Left ventricle myocardium inferior (tissue), 1 donor: ENCODE measurements around the gene EHMT1. TPM values are rescaled to one million over a fixed set of nuclear protein-coding genes. Genes with fewer than 3 reads are reported as not detected.

Source experiments
- DNase-seq: peaks from one replicate; pipeline ENCODE4 v3.0.0-alpha.2; 2020
- H3K27ac ChIP-seq: fragments of 200-600 bp; replicated peaks from 2 replicates; pipeline ENCODE4 v1.8.0; 2021
- H3K27me3 ChIP-seq: fragments of 200-600 bp; 2 replicates; pipeline ENCODE4 v1.8.0; 2021; ENCODE audit warnings: low read depth
- H3K36me3 ChIP-seq: fragments of 200-600 bp; 2 replicates; pipeline ENCODE4 v1.8.0; 2021
- H3K4me1 ChIP-seq: fragments of 200-600 bp; 2 replicates; pipeline ENCODE4 v1.8.0; 2021
- H3K4me3 ChIP-seq: fragments of 200-600 bp; 2 replicates; pipeline ENCODE4 v1.8.0; 2021; ENCODE audit warnings: mild to moderate bottlenecking, moderate library complexity
- H3K9me3 ChIP-seq: fragments of 200-600 bp; replicated peaks from 2 replicates; pipeline ENCODE4 v1.8.0; 2021
- CTCF ChIP-seq: fragments of 200-600 bp; IDR thresholded peaks from 2 replicates; pipeline ENCODE4 v1.8.0; 2021; ENCODE audit warnings: antibody characterized with exemption, mild to moderate bottlenecking, borderline replicate concordance
- intact Hi-C: fragments of 100-400 bp; cut with micrococcal nuclease; formaldehyde crosslinking; loops from one replicate; pipeline ENCODE4 v1.11.0; 2022
- total RNA-seq: library from RNA; stranded (reverse); fragmentation: NEBNext Ultra II Directional; extraction: Animal tissue kit (Norgen Biotek cat#: 25700); gene quantifications from one replicate; pipeline ENCODE4 v1.2.1, GENCODE V29; 2021
- donor health status: DM: no; HTN: yes; CAD: no; lungs with severe emphysema.

EHMT1 gene
- total RNA-seq, 1 donor from 2014 or later: 31.3 TPM

- no peak for TF ChIP-seq CTCF
- DNase-seq: no peak
- intact Hi-C loops: no loop called here
- H3K9me3 ChIP-seq: peaks cover 7% of the 10 kb centered on the region
- peaks cover 7% of the 10 kb centered on the region for H3K4me1 ChIP-seq
- H3K4me3 ChIP-seq: no peak overlapping the region
- peaks cover 47% of the 10 kb centered on the region for H3K36me3 ChIP-seq
- no peak overlapping the region for H3K27ac ChIP-seq
- H3K27me3 ChIP-seq: no peaks in the 10 kb centered on the region
These were observed 98.0 kb downstream of the EHMT1 start for GRCh38 chr9:137716694-137717287.

GRCh38 chr9:137717776-137718327 lies 99.0 kb downstream of the EHMT1 start:
- H3K4me1 ChIP-seq: peaks cover 12% of the 10 kb centered on the region
- peaks cover 39% of the 10 kb centered on the region for H3K36me3 ChIP-seq
- intact Hi-C loops: no loop called here
- TF ChIP-seq CTCF: no peak
- no peaks in the 10 kb centered on the region for H3K27me3 ChIP-seq
- H3K4me3 ChIP-seq: no peak overlapping the region
- no peak overlapping the region for H3K27ac ChIP-seq
- H3K9me3 ChIP-seq: peaks cover 7% of the 10 kb centered on the region
- no peak for DNase-seq

- Histone ChIP-seq H3K4me3 (no peak overlapping the region), H3K27me3 (no peaks in the 10 kb centered on the region), H3K27ac (no peak overlapping the region), H3K9me3 (peaks cover 7% of the 10 kb centered on the region), H3K36me3 (peaks cover 35% of the 10 kb centered on the region), H3K4me1 (peaks cover 20% of the 10 kb centered on the region)
- no peak for DNase-seq
- intact Hi-C loops: no loop called here
- no peak for TF ChIP-seq CTCF
These were observed 100.4 kb downstream of the EHMT1 start for GRCh38 chr9:137719194-137719593.

GRCh38 chr9:137720571-137721110 lies 101.8 kb downstream of the EHMT1 start:
- peaks cover 36% of the 10 kb centered on the region for H3K36me3 ChIP-seq
- H3K9me3 ChIP-seq: peaks cover 7% of the 10 kb centered on the region
- peaks cover 15% of the 10 kb centered on the region for H3K4me1 ChIP-seq
- no peaks in the 10 kb centered on the region for H3K27me3 ChIP-seq
- no peak overlapping the region for H3K27ac ChIP-seq
- intact Hi-C loops: no loop called here
- no peak for TF ChIP-seq CTCF
- no peak for DNase-seq
- no peak overlapping the region for H3K4me3 ChIP-seq

GRCh38 chr9:137721479-137721878 lies 102.7 kb downstream of the EHMT1 start:
- Histone ChIP-seq H3K4me1 (peaks cover 15% of the 10 kb centered on the region), H3K9me3 (peaks cover 7% of the 10 kb centered on the region), H3K4me3 (no peak overlapping the region), H3K36me3 (peaks cover 42% of the 10 kb centered on the region), H3K27ac (no peak overlapping the region), H3K27me3 (no peaks in the 10 kb centered on the region)
- intact Hi-C loops: no loop called here
- no peak for TF ChIP-seq CTCF
- DNase-seq: no peak
